ENCODE data around the gene NPHS1. TPM values are rescaled to one million over a fixed set of nuclear protein-coding genes. Genes with fewer than 3 reads are reported as not detected.
A peak's percentile ranks its signal among the peaks of the same experiment; 100 is the strongest.
"Not testable (repeated sequence)": the region's sequence is repeated elsewhere in the genome, so short reads cannot be mapped to it uniquely, and the experiment has no call there.

The NPHS1 gene
- total RNA-seq, 4 donors from 2014 or later: not detected

GRCh38 chr19:35879068-35879467 is 26.8 kb upstream of the NPHS1 start:
- H3K36me3 ChIP-seq: no peaks in the 10 kb centered on the region
- H3K4me1 ChIP-seq: peaks cover 0 to 7% (median 0%) of the 10 kb centered on the region in 3 donors
- TF ChIP-seq POLR2A (IDR thresholded peaks at IDR 0.05): no peak
- H3K27ac ChIP-seq: no peak overlapping the region
- 0 to 72% methylated on average over 2 to 9 of the region's 23 CpGs for WGBS, 2 donors (ENCODE audit: low coverage in 1 of 2)
- H3K9me3 ChIP-seq: no peaks in the 10 kb centered on the region
- H3K4me3 ChIP-seq: no peak overlapping the region
- H3K27me3 ChIP-seq: peaks cover 16% of the 10 kb centered on the region
- ATAC-seq: no peak

- H3K4me3 ChIP-seq: no peak overlapping the region
- WGBS, 2 donors (ENCODE audit: low coverage in 1 of 2): 89 to 93% methylated on average over 3 to 12 of the region's 32 CpGs
- H3K36me3 ChIP-seq: no peaks in the 10 kb centered on the region
- H3K9me3 ChIP-seq: no peaks in the 10 kb centered on the region
- no peak for ATAC-seq
- peaks cover 2 to 14% (median 5%) of the 10 kb centered on the region in 3 donors for H3K4me1 ChIP-seq
- TF ChIP-seq POLR2A (IDR thresholded peaks at IDR 0.05): no peak
- no peak for TF ChIP-seq POLR2AphosphoS5 (IDR thresholded peaks at IDR 0.05)
- no peak for TF ChIP-seq CTCF (IDR thresholded peaks at IDR 0.05)
- no peak for TF ChIP-seq EP300 (IDR thresholded peaks at IDR 0.05)
- peaks cover 38% of the 10 kb centered on the region for H3K27me3 ChIP-seq
- H3K27ac ChIP-seq: no peak overlapping the region
Measured at GRCh38 chr19:35874392-35874930, 22.2 kb upstream of the NPHS1 start.

GRCh38 chr19:35872180-35872579 is 19.9 kb upstream of the NPHS1 start:
- WGBS, 2 donors (ENCODE audit: low coverage in 1 of 2): 56 to 82% methylated on average over 2 to 4 of the region's 5 CpGs
- Histone ChIP-seq H3K9me3 (no peaks in the 10 kb centered on the region), H3K36me3 (no peaks in the 10 kb centered on the region), H3K4me1 (peaks cover 5 to 30% (median 14%) of the 10 kb centered on the region in 3 donors), H3K27ac (no peak overlapping the region), H3K27me3 (peaks cover 28% of the 10 kb centered on the region), H3K4me3 (no peak overlapping the region)
- ATAC-seq: no peak
- TF ChIP-seq CTCF (IDR thresholded peaks at IDR 0.05) (no peak), EP300 (IDR thresholded peaks at IDR 0.05) (no peak), POLR2AphosphoS5 (IDR thresholded peaks at IDR 0.05) (no peak), POLR2A (IDR thresholded peaks at IDR 0.05) (no peak)

- Histone ChIP-seq H3K9me3 (no peaks in the 10 kb centered on the region), H3K36me3 (no peaks in the 10 kb centered on the region), H3K4me3 (no peak overlapping the region), H3K27me3 (peaks cover 28% of the 10 kb centered on the region), H3K27ac (no peak overlapping the region), H3K4me1 (peaks cover 5 to 30% (median 14%) of the 10 kb centered on the region in 3 donors)
- no peak for ATAC-seq
- TF ChIP-seq POLR2AphosphoS5 (IDR thresholded peaks at IDR 0.05): no peak
- TF ChIP-seq CTCF (IDR thresholded peaks at IDR 0.05): no peak
- no peak for TF ChIP-seq POLR2A (IDR thresholded peaks at IDR 0.05)
- TF ChIP-seq EP300 (IDR thresholded peaks at IDR 0.05): no peak
- 82% methylated on average over 6 of the region's 12 CpGs; no CpG with 5 or more reads in 1 of the 2 donors for WGBS, 2 donors (ENCODE audit: low coverage in 1 of 2)
Measured at GRCh38 chr19:35871611-35872010, 19.3 kb upstream of the NPHS1 start.

GRCh38 chr19:35870798-35871197 is 18.5 kb upstream of the NPHS1 start:
- no peak for ATAC-seq
- Histone ChIP-seq H3K9me3 (no peaks in the 10 kb centered on the region), H3K4me3 (no peak overlapping the region), H3K36me3 (no peaks in the 10 kb centered on the region), H3K27ac (no peak overlapping the region), H3K27me3 (peaks cover 33% of the 10 kb centered on the region), H3K4me1 (peaks cover 5 to 30% (median 14%) of the 10 kb centered on the region in 3 donors)
- WGBS, 2 donors (ENCODE audit: low coverage in 1 of 2): 83% methylated on average over 1 of the region's 12 CpGs; no CpG with 5 or more reads in 1 of the 2 donors
- TF ChIP-seq POLR2AphosphoS5 (IDR thresholded peaks at IDR 0.05): no peak
- TF ChIP-seq POLR2A (IDR thresholded peaks at IDR 0.05): no peak
- TF ChIP-seq CTCF (IDR thresholded peaks at IDR 0.05): no peak
- no peak for TF ChIP-seq EP300 (IDR thresholded peaks at IDR 0.05)

- peaks cover 5 to 30% (median 14%) of the 10 kb centered on the region in 3 donors for H3K4me1 ChIP-seq
- peak overlapping the region in 1 of 2 donors; percentile 64 for H3K4me3 ChIP-seq
- peaks cover 38% of the 10 kb centered on the region for H3K27me3 ChIP-seq
- 9 to 47% methylated on average over 12 to 26 of the region's 26 CpGs for WGBS, 2 donors (ENCODE audit: low coverage in 1 of 2)
- not testable (repeated sequence) for ATAC-seq, H3K27ac ChIP-seq, H3K9me3 ChIP-seq, H3K36me3 ChIP-seq
Measured at GRCh38 chr19:35870124-35870736, 17.9 kb upstream of the NPHS1 start.

Measured in gastroesophageal sphincter (tissue), 4 donors.